ENCODE data around the gene PDE10A. TPM values are rescaled to one million over a fixed set of nuclear protein-coding genes. Genes with fewer than 3 reads are reported as not detected.
"Not testable (repeated sequence)": the region's sequence is repeated elsewhere in the genome, so short reads cannot be mapped to it uniquely, and the experiment has no call there.

Gene PDE10A
- total RNA-seq, 1 experiment from 2014 or later, result 3.1 TPM

GRCh38 chr6:165611294-165611693 is 51.7 kb downstream of the PDE10A start:
- no peaks in the 10 kb centered on the region for H3K27me3 Mint-ChIP-seq (ENCODE audit: low read depth)
- ChIA-PET CTCF (no interaction called here), POLR2A (no interaction called here)
- H3K9me3 Mint-ChIP-seq, result 0 out of 2 replicates have a peak, but pooled peaks cover 4% of the 10 kb centered on the region
- H3K4me3 Mint-ChIP-seq, result no peak overlapping the region
- DNase-seq (ENCODE audit: low spot score), result no peak
- H3K36me3 Mint-ChIP-seq, result 0 out of 2 replicates have a peak, but pooled peaks cover 6% of the 10 kb centered on the region
- no peak for ATAC-seq
- H3K27ac Mint-ChIP-seq, result no peak overlapping the region
- peaks cover 15% of the 10 kb centered on the region for H3K4me1 Mint-ChIP-seq
- TF ChIP-seq STAT6 (CRISPR knock-in tag; conservative IDR thresholded peaks at IDR 0.05; ENCODE audit: low read depth), result no peak
- no peak for TF ChIP-seq ARID4B (CRISPR knock-in tag; IDR thresholded peaks at IDR 0.05; ENCODE audit: borderline replicate concordance)
- TF ChIP-seq ZBTB21 (CRISPR knock-in tag; IDR thresholded peaks at IDR 0.05; ENCODE audit: borderline replicate concordance), result no peak

GRCh38 chr6:165608577-165608976 is 54.5 kb downstream of the PDE10A start:
- POLR2A ChIA-PET; H3K27ac Mint-ChIP-seq; ATAC-seq; H3K4me3 Mint-ChIP-seq; H3K4me1 Mint-ChIP-seq; H3K27me3 Mint-ChIP-seq (ENCODE audit: low read depth); H3K36me3 Mint-ChIP-seq; H3K9me3 Mint-ChIP-seq; DNase-seq (ENCODE audit: low spot score); CTCF ChIA-PET: not testable (repeated sequence)

- Mint-ChIP-seq H3K27me3 (ENCODE audit: low read depth) (no peaks in the 10 kb centered on the region), H3K9me3 (0 out of 2 replicates have a peak, but pooled peaks cover 4% of the 10 kb centered on the region), H3K4me3 (no peak overlapping the region), H3K4me1 (peaks cover 3% of the 10 kb centered on the region; the same call in 1 of the 2 replicates), H3K36me3 (0 out of 2 replicates have a peak, but pooled peaks cover 6% of the 10 kb centered on the region), H3K27ac (no peak overlapping the region)
- ChIA-PET POLR2A (no interaction called here), CTCF (no interaction called here)
- DNase-seq (ENCODE audit: low spot score) (no peak), ATAC-seq (no peak)
- TF ChIP-seq CREB1 (CRISPR knock-in tag; IDR thresholded peaks at IDR 0.05) (no peak), E2F5 (CRISPR knock-in tag; IDR thresholded peaks at IDR 0.05) (no peak), NR1H2 (CRISPR knock-in tag; IDR thresholded peaks at IDR 0.05) (no peak), ZNF425 (CRISPR knock-in tag; conservative IDR thresholded peaks at IDR 0.05) (no peak), TEAD1 (CRISPR knock-in tag; IDR thresholded peaks at IDR 0.05) (no peak), GRHL2 (CRISPR knock-in tag; IDR thresholded peaks at IDR 0.05; ENCODE audit: insufficient replicate concordance, severe bottlenecking) (no peak), EMX1 (CRISPR knock-in tag; IDR thresholded peaks at IDR 0.05) (no peak), ZNF232 (CRISPR knock-in tag; IDR thresholded peaks at IDR 0.05) (no peak), NFATC4 (CRISPR knock-in tag; IDR thresholded peaks at IDR 0.05) (no peak), PRDM15 (CRISPR knock-in tag; IDR thresholded peaks at IDR 0.05) (no peak), GTF2I (CRISPR knock-in tag; conservative IDR thresholded peaks at IDR 0.05) (no peak), AR (CRISPR knock-in tag; IDR thresholded peaks at IDR 0.05) (no peak), SMAD4 (CRISPR knock-in tag; IDR thresholded peaks at IDR 0.05) (no peak)
Measured at GRCh38 chr6:165606740-165607008, 56.4 kb downstream of the PDE10A start.

Data from WTC11 (cell line).